HCT116 (cell line): ENCODE data around the gene KRT222.

Source experiments
- EZH2 ChIP-seq: fragments of 200-600 bp; sonication (generic); IDR thresholded peaks from 2 replicates; pipeline ENCODE4 v1.6.1; 2017; ENCODE audit warnings: antibody characterized with exemption, mixed run types
- EZH2phosphoT487 ChIP-seq: fragments of 200-600 bp; IDR thresholded peaks from 2 replicates; pipeline ENCODE4 v1.6.1; 2018; ENCODE audit warnings: antibody characterized with exemption, borderline replicate concordance
- JUND ChIP-seq: IDR thresholded peaks from 2 replicates; pipeline ENCODE4 v1.6.1; 2012
- POLR2A ChIP-seq: IDR thresholded peaks from 2 replicates; pipeline ENCODE4 v1.7.0; 2011; ENCODE audit warnings: borderline replicate concordance; ENCODE audit not compliant: insufficient read depth, insufficient read length; ENCODE audit errors: extremely low read depth
- POLR2AphosphoS5 ChIP-seq: IDR thresholded peaks from 2 replicates; pipeline ENCODE4 v1.6.1; 2011; ENCODE audit warnings: mild to moderate bottlenecking, low read depth, low read length, moderate library complexity
- RAD21 ChIP-seq: IDR thresholded peaks from 2 replicates; pipeline ENCODE4 v1.6.1; 2012; ENCODE audit warnings: low read depth, mild to moderate bottlenecking
- ZNF274 ChIP-seq: fragments of 200-500 bp; sonication (Bioruptor generic); IDR thresholded peaks from 2 replicates; pipeline ENCODE4 v1.6.1; 2014; ENCODE audit warnings: mild to moderate bottlenecking, low read depth, low read length, inconsistent platforms
- TF ChIP-seq, protein P1 (sequence below): IDR thresholded peaks from 2 replicates; pipeline ENCODE4 v1.6.1; 2012
- TF ChIP-seq, protein P2 (sequence below), 3 experiments: fragments of 200-600 bp in 1 of 3; sonication (generic) in 1 of 3; IDR thresholded peaks in 2 of 3; conservative IDR thresholded peaks in 1 of 3; 2 replicates each; pipeline ENCODE4 v1.5.1; 2012 to 2017; ENCODE audit warnings: low read depth in 2 of 3, low read length in 2 of 3, antibody characterized with exemption in 1 of 3, borderline replicate concordance in 1 of 3, control low read depth in 1 of 3, mild to moderate bottlenecking in 1 of 3, mixed read lengths in 1 of 3, mixed run types in 1 of 3, moderate library complexity in 1 of 3; ENCODE audit not compliant: insufficient read depth in 1 of 3
- TF ChIP-seq, protein P3 (sequence below): IDR thresholded peaks from 2 replicates; pipeline ENCODE4 v1.6.1; 2011; ENCODE audit warnings: mild to moderate bottlenecking, low read length, moderate library complexity; ENCODE audit not compliant: insufficient replicate concordance; ENCODE audit errors: extremely low read depth
- TF ChIP-seq, protein P4 (sequence below): IDR thresholded peaks from 2 replicates; pipeline ENCODE4 v1.6.1; 2012; ENCODE audit warnings: low read depth

DNA sequence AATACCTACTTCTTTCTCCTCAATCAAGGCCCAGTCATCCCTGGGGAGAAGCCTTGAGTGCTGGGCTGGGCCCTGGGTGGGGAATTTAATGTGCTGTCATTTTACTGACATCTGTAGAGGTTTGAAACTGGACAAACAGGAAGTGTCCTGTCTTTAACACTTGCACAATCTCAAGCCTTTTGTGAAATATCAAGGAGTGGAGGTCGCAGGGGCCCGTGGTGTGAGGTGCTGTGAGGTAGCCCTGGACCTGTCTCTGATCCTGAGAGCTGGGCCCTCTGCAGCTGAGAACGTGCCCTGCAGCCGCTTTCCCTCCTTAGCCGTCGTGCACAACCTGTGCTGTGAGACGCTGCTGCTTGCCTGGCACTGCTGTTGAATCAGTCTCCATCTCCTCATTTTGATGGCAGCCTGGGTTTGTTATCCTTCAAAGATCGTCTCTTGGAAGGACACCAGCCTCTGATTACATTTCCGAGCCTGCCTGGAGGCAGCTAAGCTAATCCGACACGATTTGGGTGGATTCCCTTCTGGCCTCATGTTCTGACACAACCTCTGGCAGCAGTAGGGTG, 47.2 kb downstream of the KRT222 start:
- TF ChIP-seq EZH2phosphoT487 (no peak), POLR2AphosphoS5 (no peak), RAD21 (no peak), ZNF274 (no peak), EZH2 (no peak), POLR2A (no peak), JUND (no peak)
- TF ChIP-seq, protein P1, sequence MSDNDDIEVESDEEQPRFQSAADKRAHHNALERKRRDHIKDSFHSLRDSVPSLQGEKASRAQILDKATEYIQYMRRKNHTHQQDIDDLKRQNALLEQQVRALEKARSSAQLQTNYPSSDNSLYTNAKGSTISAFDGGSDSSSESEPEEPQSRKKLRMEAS: no peak
- TF ChIP-seq, protein P2, sequence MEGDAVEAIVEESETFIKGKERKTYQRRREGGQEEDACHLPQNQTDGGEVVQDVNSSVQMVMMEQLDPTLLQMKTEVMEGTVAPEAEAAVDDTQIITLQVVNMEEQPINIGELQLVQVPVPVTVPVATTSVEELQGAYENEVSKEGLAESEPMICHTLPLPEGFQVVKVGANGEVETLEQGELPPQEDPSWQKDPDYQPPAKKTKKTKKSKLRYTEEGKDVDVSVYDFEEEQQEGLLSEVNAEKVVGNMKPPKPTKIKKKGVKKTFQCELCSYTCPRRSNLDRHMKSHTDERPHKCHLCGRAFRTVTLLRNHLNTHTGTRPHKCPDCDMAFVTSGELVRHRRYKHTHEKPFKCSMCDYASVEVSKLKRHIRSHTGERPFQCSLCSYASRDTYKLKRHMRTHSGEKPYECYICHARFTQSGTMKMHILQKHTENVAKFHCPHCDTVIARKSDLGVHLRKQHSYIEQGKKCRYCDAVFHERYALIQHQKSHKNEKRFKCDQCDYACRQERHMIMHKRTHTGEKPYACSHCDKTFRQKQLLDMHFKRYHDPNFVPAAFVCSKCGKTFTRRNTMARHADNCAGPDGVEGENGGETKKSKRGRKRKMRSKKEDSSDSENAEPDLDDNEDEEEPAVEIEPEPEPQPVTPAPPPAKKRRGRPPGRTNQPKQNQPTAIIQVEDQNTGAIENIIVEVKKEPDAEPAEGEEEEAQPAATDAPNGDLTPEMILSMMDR (IDR thresholded peaks at IDR 0.05 in 2 of 3, conservative IDR thresholded peaks at IDR 0.05 in 1 of 3; ENCODE audit: borderline replicate concordance in 1 of 3, insufficient read depth in 1 of 3, low read depth in 2 of 3, low read length in 2 of 3): no peak
- TF ChIP-seq, protein P3, sequence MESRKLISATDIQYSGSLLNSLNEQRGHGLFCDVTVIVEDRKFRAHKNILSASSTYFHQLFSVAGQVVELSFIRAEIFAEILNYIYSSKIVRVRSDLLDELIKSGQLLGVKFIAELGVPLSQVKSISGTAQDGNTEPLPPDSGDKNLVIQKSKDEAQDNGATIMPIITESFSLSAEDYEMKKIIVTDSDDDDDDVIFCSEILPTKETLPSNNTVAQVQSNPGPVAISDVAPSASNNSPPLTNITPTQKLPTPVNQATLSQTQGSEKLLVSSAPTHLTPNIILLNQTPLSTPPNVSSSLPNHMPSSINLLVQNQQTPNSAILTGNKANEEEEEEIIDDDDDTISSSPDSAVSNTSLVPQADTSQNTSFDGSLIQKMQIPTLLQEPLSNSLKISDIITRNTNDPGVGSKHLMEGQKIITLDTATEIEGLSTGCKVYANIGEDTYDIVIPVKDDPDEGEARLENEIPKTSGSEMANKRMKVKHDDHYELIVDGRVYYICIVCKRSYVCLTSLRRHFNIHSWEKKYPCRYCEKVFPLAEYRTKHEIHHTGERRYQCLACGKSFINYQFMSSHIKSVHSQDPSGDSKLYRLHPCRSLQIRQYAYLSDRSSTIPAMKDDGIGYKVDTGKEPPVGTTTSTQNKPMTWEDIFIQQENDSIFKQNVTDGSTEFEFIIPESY: no peak
- TF ChIP-seq, protein P4, sequence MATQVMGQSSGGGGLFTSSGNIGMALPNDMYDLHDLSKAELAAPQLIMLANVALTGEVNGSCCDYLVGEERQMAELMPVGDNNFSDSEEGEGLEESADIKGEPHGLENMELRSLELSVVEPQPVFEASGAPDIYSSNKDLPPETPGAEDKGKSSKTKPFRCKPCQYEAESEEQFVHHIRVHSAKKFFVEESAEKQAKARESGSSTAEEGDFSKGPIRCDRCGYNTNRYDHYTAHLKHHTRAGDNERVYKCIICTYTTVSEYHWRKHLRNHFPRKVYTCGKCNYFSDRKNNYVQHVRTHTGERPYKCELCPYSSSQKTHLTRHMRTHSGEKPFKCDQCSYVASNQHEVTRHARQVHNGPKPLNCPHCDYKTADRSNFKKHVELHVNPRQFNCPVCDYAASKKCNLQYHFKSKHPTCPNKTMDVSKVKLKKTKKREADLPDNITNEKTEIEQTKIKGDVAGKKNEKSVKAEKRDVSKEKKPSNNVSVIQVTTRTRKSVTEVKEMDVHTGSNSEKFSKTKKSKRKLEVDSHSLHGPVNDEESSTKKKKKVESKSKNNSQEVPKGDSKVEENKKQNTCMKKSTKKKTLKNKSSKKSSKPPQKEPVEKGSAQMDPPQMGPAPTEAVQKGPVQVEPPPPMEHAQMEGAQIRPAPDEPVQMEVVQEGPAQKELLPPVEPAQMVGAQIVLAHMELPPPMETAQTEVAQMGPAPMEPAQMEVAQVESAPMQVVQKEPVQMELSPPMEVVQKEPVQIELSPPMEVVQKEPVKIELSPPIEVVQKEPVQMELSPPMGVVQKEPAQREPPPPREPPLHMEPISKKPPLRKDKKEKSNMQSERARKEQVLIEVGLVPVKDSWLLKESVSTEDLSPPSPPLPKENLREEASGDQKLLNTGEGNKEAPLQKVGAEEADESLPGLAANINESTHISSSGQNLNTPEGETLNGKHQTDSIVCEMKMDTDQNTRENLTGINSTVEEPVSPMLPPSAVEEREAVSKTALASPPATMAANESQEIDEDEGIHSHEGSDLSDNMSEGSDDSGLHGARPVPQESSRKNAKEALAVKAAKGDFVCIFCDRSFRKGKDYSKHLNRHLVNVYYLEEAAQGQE: no peak
